Large intestine (tissue), 3 donors: ENCODE data around the gene SLC38A7. TPM values are rescaled to one million over a fixed set of nuclear protein-coding genes. Genes with fewer than 3 reads are reported as not detected.

Experiments used
- DNase-seq, 2 donors: peaks; one replicate each; pipeline versions ENCODE4 v3.0.0 to v3.0.0-alpha.2; 2013
- H3K27ac ChIP-seq: one replicate; pipeline ENCODE4 v1.5.1; 2013; ENCODE audit warnings: low read length
- H3K27me3 ChIP-seq: 2 replicates; pipeline ENCODE4 v1.6.1; 2013; ENCODE audit warnings: low read length; ENCODE audit not compliant: control insufficient read depth, insufficient read depth
- H3K36me3 ChIP-seq: 2 replicates; pipeline ENCODE4 v1.6.1; 2013; ENCODE audit warnings: low read length; ENCODE audit not compliant: control insufficient read depth, insufficient read depth
- H3K4me1 ChIP-seq: one replicate; pipeline ENCODE4 v1.6.1; 2013; ENCODE audit warnings: low read length; ENCODE audit not compliant: control insufficient read depth, insufficient read depth
- H3K4me3 ChIP-seq: one replicate; pipeline ENCODE4 v1.5.1; 2013; ENCODE audit warnings: low read length
- H3K9me3 ChIP-seq: one replicate; pipeline ENCODE4 v1.6.1; 2013; ENCODE audit warnings: mild to moderate bottlenecking, low read depth, low read length, moderate library complexity; ENCODE audit not compliant: control insufficient read depth
- WGBS: methylation state at CpG from one replicate; pipeline ENCODE4 v1.1.5; 2013; ENCODE audit warnings: low lambda C conversion rate; ENCODE audit not compliant: insufficient coverage; 5-methylcytosine and 5-hydroxymethylcytosine counted together
- polyA plus RNA-seq: library from polyadenylated mRNA; unstranded; fragments of 120-200 nt; gene quantifications from one replicate; pipeline ENCODE4 v1.2.1, GENCODE V29; 2013

The SLC38A7 gene
- polyA plus RNA-seq, 1 donor = 24.1 TPM

GRCh38 chr16:58654560-58655214, 29.9 kb downstream of the SLC38A7 start:
- no CpG with 5 or more reads among the region's 7 CpGs for WGBS
- no peaks in the 10 kb centered on the region for H3K27me3 ChIP-seq
- H3K9me3 ChIP-seq = no peaks in the 10 kb centered on the region
- H3K27ac ChIP-seq = peak overlapping the region; percentile 72
- DNase-seq = peak in 1 of 2 donors; percentile 49
- no peaks in the 10 kb centered on the region for H3K36me3 ChIP-seq
- peaks cover 40% of the 10 kb centered on the region for H3K4me1 ChIP-seq
- H3K4me3 ChIP-seq = no peak overlapping the region

- Histone ChIP-seq H3K9me3 (no peaks in the 10 kb centered on the region), H3K4me1 (peaks cover 40% of the 10 kb centered on the region), H3K27ac (no peak overlapping the region), H3K4me3 (no peak overlapping the region), H3K36me3 (no peaks in the 10 kb centered on the region), H3K27me3 (no peaks in the 10 kb centered on the region)
- DNase-seq = peak in 1 of 2 donors; percentile 63
- no CpG with 5 or more reads among the region's 3 CpGs for WGBS
Measured at GRCh38 chr16:58652741-58653140, 31.8 kb downstream of the SLC38A7 start.

DNA sequence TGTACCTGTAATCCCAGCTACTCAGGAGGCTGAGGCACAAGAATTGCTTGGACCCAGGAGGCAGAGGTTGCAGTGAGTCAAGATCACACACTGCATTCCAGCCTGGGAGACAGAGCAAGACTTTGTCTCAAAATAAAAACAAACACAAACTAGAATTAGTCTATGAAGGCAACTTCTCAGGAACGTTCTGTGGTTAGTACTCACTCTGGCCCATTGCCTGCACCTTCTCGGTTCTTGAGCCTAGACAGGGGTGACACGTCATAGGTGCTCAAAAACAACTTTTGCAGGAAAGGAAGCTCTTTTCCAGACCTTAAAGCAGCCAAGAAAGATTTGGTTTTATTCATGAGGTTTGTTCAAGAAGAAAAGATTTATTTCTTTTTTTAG, 32.6 kb downstream of the SLC38A7 start:
- no peak overlapping the region for H3K27ac ChIP-seq
- WGBS = no CpG with 5 or more reads among the region's 3 CpGs
- H3K36me3 ChIP-seq = no peaks in the 10 kb centered on the region
- H3K9me3 ChIP-seq = no peaks in the 10 kb centered on the region
- no peak overlapping the region for H3K4me3 ChIP-seq
- no peak for DNase-seq
- H3K4me1 ChIP-seq = peaks cover 36% of the 10 kb centered on the region
- no peaks in the 10 kb centered on the region for H3K27me3 ChIP-seq

DNA sequence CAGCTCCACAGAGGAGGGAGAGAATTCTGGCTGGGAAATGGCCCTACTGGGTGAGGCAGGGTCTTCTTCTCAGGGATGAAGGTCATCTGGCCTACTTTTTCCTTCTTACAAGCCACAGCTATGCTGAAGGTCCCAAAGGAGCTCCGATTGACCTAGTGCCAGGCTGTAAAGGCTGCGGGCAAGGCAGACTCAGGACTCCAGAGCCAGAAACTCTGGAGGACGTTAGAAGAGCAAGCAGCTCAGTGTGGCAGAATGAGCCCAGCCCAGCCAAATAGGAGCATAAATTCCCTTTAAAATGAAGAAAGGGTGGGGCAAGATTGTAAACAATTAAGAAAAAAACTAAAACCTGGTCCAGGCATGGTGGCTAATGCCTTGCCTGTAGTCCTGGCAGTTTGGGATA, 34.9 kb downstream of the SLC38A7 start:
- H3K27me3 ChIP-seq = no peaks in the 10 kb centered on the region
- H3K4me3 ChIP-seq = no peak overlapping the region
- no peaks in the 10 kb centered on the region for H3K9me3 ChIP-seq
- WGBS = no CpG with 5 or more reads among the region's 3 CpGs
- H3K36me3 ChIP-seq = no peaks in the 10 kb centered on the region
- DNase-seq = no peak
- no peak overlapping the region for H3K27ac ChIP-seq
- H3K4me1 ChIP-seq = peaks cover 17% of the 10 kb centered on the region

DNA sequence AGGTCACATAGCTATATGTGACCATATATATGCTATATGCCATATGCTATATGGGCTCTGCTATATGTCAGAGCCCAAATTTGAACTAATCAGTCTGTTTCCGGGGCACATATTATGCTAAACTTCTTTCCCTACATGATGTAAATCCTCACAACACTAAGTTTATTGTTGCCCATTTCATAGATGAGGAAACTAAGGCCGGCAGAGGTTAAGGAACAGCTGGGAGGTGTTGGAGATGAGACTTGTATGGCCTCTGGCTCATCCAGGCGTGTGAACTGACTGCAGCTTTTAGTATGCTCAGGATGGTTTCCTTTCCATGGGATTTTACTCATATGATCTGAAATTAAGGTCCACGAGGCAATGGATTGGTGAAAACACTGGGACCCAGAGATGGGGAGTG, 37.5 kb downstream of the SLC38A7 start:
- Histone ChIP-seq H3K27ac (no peak overlapping the region), H3K9me3 (no peaks in the 10 kb centered on the region), H3K4me3 (no peak overlapping the region), H3K27me3 (no peaks in the 10 kb centered on the region), H3K4me1 (no peaks in the 10 kb centered on the region), H3K36me3 (no peaks in the 10 kb centered on the region)
- DNase-seq = no peak
- no CpG with 5 or more reads among the region's 4 CpGs for WGBS

DNA sequence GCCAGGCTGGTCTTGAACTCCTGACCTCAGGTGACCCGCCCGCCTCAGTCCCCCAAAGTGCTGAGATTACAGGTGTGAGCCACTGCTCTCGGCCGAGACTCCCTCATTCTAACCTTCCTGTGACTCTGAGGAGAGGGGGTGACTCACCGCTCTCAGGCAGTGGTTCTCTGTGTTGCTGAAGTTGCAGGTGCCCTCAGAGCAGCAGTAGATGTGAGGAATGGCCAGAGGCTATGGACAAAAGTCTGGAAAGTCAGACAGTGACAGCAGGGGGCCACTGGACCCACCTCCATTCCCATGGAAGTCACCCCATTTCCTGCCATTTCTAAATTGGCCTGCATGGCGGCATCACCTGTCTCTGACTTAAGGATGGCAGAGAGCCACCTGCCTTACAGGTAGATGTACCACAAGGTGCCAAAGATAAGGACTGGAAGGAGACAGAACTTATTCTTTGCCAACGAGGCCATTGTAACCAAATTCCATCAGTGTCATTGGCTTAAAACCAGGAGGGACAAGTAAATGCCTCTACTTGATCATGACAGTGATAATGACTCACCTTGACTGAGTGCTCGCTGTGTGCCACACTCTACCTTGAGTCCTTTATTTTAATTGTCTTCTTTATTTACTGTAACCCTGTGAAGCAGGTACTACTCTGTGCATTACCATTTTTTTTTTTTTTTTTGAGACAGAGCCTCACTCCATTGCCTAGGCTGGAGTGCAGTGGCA, 39.6 kb downstream of the SLC38A7 start:
- no peak for DNase-seq
- H3K27me3 ChIP-seq = no peaks in the 10 kb centered on the region
- no peak overlapping the region for H3K27ac ChIP-seq
- no peaks in the 10 kb centered on the region for H3K36me3 ChIP-seq
- H3K9me3 ChIP-seq = no peaks in the 10 kb centered on the region
- WGBS = no CpG with 5 or more reads among the region's 8 CpGs
- H3K4me3 ChIP-seq = no peak overlapping the region
- no peaks in the 10 kb centered on the region for H3K4me1 ChIP-seq

- Histone ChIP-seq H3K27me3 (no peaks in the 10 kb centered on the region), H3K9me3 (no peaks in the 10 kb centered on the region), H3K4me3 (no peak overlapping the region), H3K27ac (no peak overlapping the region), H3K36me3 (no peaks in the 10 kb centered on the region), H3K4me1 (no peaks in the 10 kb centered on the region)
- no CpG with 5 or more reads among the region's 5 CpGs for WGBS
- DNase-seq = no peak
Measured at GRCh38 chr16:58644108-58644507, 40.5 kb downstream of the SLC38A7 start.

DNA sequence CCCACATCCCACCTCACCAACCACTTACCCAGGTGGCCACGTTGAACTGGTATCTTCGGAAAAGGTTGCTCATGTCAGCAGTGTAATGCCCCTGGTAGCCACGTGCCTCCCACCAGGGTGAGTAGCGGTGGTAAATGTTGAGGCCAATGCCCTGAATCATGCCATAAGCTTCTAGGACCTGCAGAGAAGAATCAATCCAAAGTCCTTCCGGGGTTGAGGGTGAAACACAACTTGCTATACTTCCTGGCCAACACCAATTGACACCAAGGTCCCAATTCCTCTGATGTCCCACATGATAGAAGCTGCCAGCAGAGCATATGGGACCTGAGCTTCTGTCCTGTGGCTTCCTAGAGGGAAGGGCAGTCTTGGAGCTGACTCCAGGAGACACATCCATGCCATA, 43.6 kb downstream of the SLC38A7 start:
- H3K27me3 ChIP-seq = no peaks in the 10 kb centered on the region
- no CpG with 5 or more reads among the region's 5 CpGs for WGBS
- H3K27ac ChIP-seq = no peak overlapping the region
- H3K4me1 ChIP-seq = peaks cover 9% of the 10 kb centered on the region
- no peak for DNase-seq
- no peaks in the 10 kb centered on the region for H3K36me3 ChIP-seq
- H3K4me3 ChIP-seq = no peak overlapping the region
- no peaks in the 10 kb centered on the region for H3K9me3 ChIP-seq

GRCh38 chr16:58639836-58640235, 44.7 kb downstream of the SLC38A7 start:
- H3K27ac ChIP-seq = no peak overlapping the region
- H3K9me3 ChIP-seq = no peaks in the 10 kb centered on the region
- peaks cover 19% of the 10 kb centered on the region for H3K4me1 ChIP-seq
- no peak for DNase-seq
- no peak overlapping the region for H3K4me3 ChIP-seq
- H3K36me3 ChIP-seq = no peaks in the 10 kb centered on the region
- no peaks in the 10 kb centered on the region for H3K27me3 ChIP-seq
- WGBS = 78% methylated on average over 1 of the region's 8 CpGs

DNA sequence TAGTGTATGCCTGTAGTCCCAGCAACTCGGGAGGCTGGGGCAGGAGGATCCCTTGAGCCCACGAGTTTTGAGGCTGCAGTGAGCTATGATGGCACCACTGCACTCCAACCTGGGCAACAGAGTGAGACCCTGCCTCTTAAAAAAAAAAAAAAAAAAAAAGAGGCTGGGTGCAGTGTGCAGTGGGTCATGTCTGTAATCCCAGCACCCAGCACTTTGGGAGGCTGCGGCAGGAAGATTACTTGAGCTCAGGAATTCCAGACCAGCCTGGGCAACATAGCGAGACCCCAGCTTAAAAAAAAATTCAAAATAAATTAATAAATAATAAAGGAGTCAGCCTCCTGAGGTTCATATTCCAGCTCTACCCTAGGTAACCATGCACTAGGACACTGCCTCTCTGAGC, 45.3 kb downstream of the SLC38A7 start:
- Histone ChIP-seq H3K4me1 (peaks cover 23% of the 10 kb centered on the region), H3K27ac (no peak overlapping the region), H3K4me3 (no peak overlapping the region), H3K36me3 (no peaks in the 10 kb centered on the region), H3K27me3 (no peaks in the 10 kb centered on the region), H3K9me3 (no peaks in the 10 kb centered on the region)
- no CpG with 5 or more reads among the region's 4 CpGs for WGBS
- DNase-seq = no peak
